Pulmonary artery endothelial cell (primary cell): ENCODE data around the gene NOL4L. TPM values are rescaled to one million over a fixed set of nuclear protein-coding genes. Genes with fewer than 3 reads are reported as not detected.

Experiments used
- total RNA-seq: library from RNA; depleted of rRNA; stranded (reverse); fragments of >200 nt; gene quantifications from 2 replicates; pipeline ENCODE4 v1.2.3, GENCODE V29; 2014

NOL4L gene
- total RNA-seq, 1 donor from 2014 or later = 11.5 TPM

Other genes starting within 250 kb of the NOL4L start
- 30.7 and 38.5 TPM in 2 replicates for gene ASXL1, start 227.0 kb downstream of the NOL4L start, total RNA-seq
- gene C20orf203, start 88.6 kb upstream of the NOL4L start, total RNA-seq = not detected in 2 replicates
- 35.1 and 54.5 TPM in 2 replicates for gene COMMD7, start 158.1 kb upstream of the NOL4L start, total RNA-seq
- gene DNMT3B, start 177.1 kb upstream of the NOL4L start, total RNA-seq = 4.0 and 4.9 TPM in 2 replicates
- 123 and 154 TPM in 2 replicates for gene MAPRE1, start 234.6 kb upstream of the NOL4L start, total RNA-seq